BLaER1 (cell line): ENCODE measurements around the gene CD1C.

Source experiments
- H3K27ac ChIP-seq: shearing (Covaris generic); formaldehyde crosslinking; 2 replicates; pipeline ENCODE4 v1.8.1; 2022
- H3K27me3 ChIP-seq: shearing (Covaris generic); formaldehyde crosslinking; 2 replicates; pipeline ENCODE4 v1.8.1; 2022
- H3K36me3 ChIP-seq: shearing (Covaris generic); formaldehyde crosslinking; 2 replicates; pipeline ENCODE4 v1.8.1; 2022
- H3K4me1 ChIP-seq: shearing (Covaris generic); formaldehyde crosslinking; 2 replicates; pipeline ENCODE4 v1.8.1; 2022
- H3K4me2 ChIP-seq: shearing (Covaris generic); formaldehyde crosslinking; 2 replicates; pipeline ENCODE4 v1.8.1; 2022
- H3K4me3 ChIP-seq: shearing (Covaris generic); formaldehyde crosslinking; 2 replicates; pipeline ENCODE4 v1.8.1; 2022
- H3K9ac ChIP-seq: shearing (Covaris generic); formaldehyde crosslinking; 2 replicates; pipeline ENCODE4 v1.8.1; 2022
- H3K9me3 ChIP-seq: shearing (Covaris generic); formaldehyde crosslinking; 2 replicates; pipeline ENCODE4 v1.8.1; 2022
- H4K20me1 ChIP-seq: shearing (Covaris generic); formaldehyde crosslinking; 2 replicates; pipeline ENCODE4 v1.8.1; 2022
- Cebpa-rat ChIP-seq: shearing (Covaris generic); IDR thresholded peaks from 2 replicates; pipeline ENCODE4 v1.8.1; 2022

Gene CD1C

DNA sequence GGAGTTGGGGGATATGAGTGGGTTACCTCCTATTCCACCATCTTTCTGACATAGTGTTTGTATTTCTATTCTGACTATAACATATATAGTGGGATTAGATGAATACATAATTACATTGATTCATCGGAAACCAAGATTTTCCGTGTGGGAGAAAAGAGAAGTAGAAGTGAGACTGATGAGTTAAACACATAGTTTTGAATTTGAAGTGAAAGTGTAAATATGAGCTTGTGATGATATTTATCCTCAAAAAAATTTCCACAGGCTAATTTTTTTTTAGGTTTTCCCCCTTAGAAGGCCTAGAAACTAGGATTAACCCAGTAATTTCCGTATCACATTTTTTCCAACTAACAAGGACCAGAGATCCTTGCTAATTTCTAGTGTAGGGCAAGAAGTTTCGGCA, 34.7 kb downstream of the CD1C start:
- no peaks in the 10 kb centered on the region for H4K20me1 ChIP-seq
- no peaks in the 10 kb centered on the region; the same call in 1 of the 2 replicates for H3K36me3 ChIP-seq
- H3K9ac ChIP-seq: no peak overlapping the region
- H3K4me2 ChIP-seq: no peak overlapping the region
- no peak for TF ChIP-seq Cebpa-rat
- H3K4me1 ChIP-seq: peaks cover 22% of the 10 kb centered on the region
- no peak overlapping the region for H3K4me3 ChIP-seq
- no peaks in the 10 kb centered on the region for H3K27me3 ChIP-seq
- peaks cover 50% of the 10 kb centered on the region for H3K9me3 ChIP-seq
- no peak overlapping the region for H3K27ac ChIP-seq

GRCh38 chr1:158327481-158327880, 37.8 kb downstream of the CD1C start:
- no peaks in the 10 kb centered on the region for H4K20me1 ChIP-seq
- no peak overlapping the region for H3K4me3 ChIP-seq
- no peak overlapping the region for H3K9ac ChIP-seq
- H3K36me3 ChIP-seq: no peaks in the 10 kb centered on the region; the same call in 1 of the 2 replicates
- H3K9me3 ChIP-seq: peaks cover 25% of the 10 kb centered on the region
- no peaks in the 10 kb centered on the region for H3K27me3 ChIP-seq
- H3K27ac ChIP-seq: no peak overlapping the region
- no peak for TF ChIP-seq Cebpa-rat
- H3K4me1 ChIP-seq: peaks cover 13% of the 10 kb centered on the region
- no peak overlapping the region for H3K4me2 ChIP-seq

GRCh38 chr1:158328426-158328825, 38.7 kb downstream of the CD1C start:
- Histone ChIP-seq H4K20me1 (no peaks in the 10 kb centered on the region), H3K27me3 (no peaks in the 10 kb centered on the region), H3K4me2 (no peak overlapping the region), H3K9ac (no peak overlapping the region), H3K27ac (no peak overlapping the region), H3K9me3 (peaks cover 16% of the 10 kb centered on the region), H3K36me3 (no peaks in the 10 kb centered on the region; the same call in 1 of the 2 replicates), H3K4me3 (no peak overlapping the region), H3K4me1 (peaks cover 20% of the 10 kb centered on the region)
- TF ChIP-seq Cebpa-rat: no peak

DNA sequence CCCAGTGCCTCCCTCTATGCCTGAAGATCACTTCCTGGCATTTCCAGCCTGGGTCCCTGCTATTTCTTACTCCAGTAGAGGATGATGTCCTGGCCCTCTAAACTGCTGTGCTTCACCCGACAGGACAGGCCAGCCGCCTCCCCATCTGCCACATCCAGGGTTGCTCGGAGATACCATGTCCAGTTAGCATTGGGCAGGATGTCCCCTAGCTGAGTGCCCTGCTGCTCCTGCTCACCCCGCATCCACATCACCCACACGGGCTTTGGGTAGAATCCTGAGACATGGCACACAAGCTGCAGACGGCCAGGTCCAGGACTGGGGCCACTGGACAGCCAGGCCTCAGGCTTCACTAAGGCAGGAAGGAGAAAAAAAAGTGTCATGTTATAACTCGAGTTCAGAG, 39.6 kb downstream of the CD1C start:
- H3K4me2 ChIP-seq: no peak overlapping the region; the same call in 1 of the 2 replicates
- peaks cover 7% of the 10 kb centered on the region for H3K9me3 ChIP-seq
- H3K4me1 ChIP-seq: peaks cover 29% of the 10 kb centered on the region
- no peaks in the 10 kb centered on the region for H3K27me3 ChIP-seq
- H4K20me1 ChIP-seq: no peaks in the 10 kb centered on the region
- no peaks in the 10 kb centered on the region for H3K36me3 ChIP-seq
- 0 out of 2 replicates have a peak overlapping the region, but pooled peaks have one; percentile 16 for H3K27ac ChIP-seq
- H3K9ac ChIP-seq: no peak overlapping the region
- no peak for TF ChIP-seq Cebpa-rat
- H3K4me3 ChIP-seq: no peak overlapping the region

DNA sequence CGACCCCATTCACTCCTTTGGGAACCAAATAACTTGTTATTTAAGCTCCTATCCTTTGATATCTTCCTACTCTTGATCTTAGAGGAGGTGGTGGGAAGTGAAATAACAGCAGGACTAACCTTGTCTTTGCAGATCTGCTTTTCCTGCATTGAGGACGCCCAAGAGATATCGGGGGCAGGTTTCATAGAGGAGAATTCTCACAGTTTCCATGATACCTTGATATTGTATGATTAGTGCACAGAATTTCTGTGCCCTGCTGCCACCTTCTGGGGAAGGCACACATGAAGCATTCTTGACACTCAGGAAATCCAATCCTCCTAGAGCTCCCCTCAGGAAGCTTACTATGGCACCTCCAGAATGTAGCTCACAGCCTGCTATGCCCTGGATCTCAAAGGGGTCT, 40.0 kb downstream of the CD1C start:
- Histone ChIP-seq H4K20me1 (no peaks in the 10 kb centered on the region), H3K9ac (no peak overlapping the region), H3K27ac (no peak overlapping the region), H3K27me3 (no peaks in the 10 kb centered on the region), H3K4me3 (no peak overlapping the region), H3K36me3 (no peaks in the 10 kb centered on the region), H3K4me1 (peaks cover 33% of the 10 kb centered on the region), H3K9me3 (peaks cover 3% of the 10 kb centered on the region; the same call in 1 of the 2 replicates), H3K4me2 (no peak overlapping the region; the same call in 1 of the 2 replicates)
- TF ChIP-seq Cebpa-rat: no peak

GRCh38 chr1:158330391-158331105, 40.8 kb downstream of the CD1C start:
- Histone ChIP-seq H3K4me1 (peaks cover 41% of the 10 kb centered on the region), H3K9me3 (peaks cover 3% of the 10 kb centered on the region; the same call in 1 of the 2 replicates), H3K36me3 (no peaks in the 10 kb centered on the region), H3K4me3 (no peak overlapping the region), H3K27ac (no peak overlapping the region), H3K27me3 (no peaks in the 10 kb centered on the region), H4K20me1 (no peaks in the 10 kb centered on the region), H3K4me2 (no peak overlapping the region), H3K9ac (no peak overlapping the region)
- no peak for TF ChIP-seq Cebpa-rat

GRCh38 chr1:158331106-158331425, 41.3 kb downstream of the CD1C start:
- Histone ChIP-seq H3K36me3 (no peaks in the 10 kb centered on the region), H3K4me2 (no peak overlapping the region), H3K9me3 (peaks cover 3% of the 10 kb centered on the region; the same call in 1 of the 2 replicates), H4K20me1 (no peaks in the 10 kb centered on the region), H3K4me3 (no peak overlapping the region), H3K9ac (no peak overlapping the region), H3K27ac (no peak overlapping the region), H3K27me3 (no peaks in the 10 kb centered on the region), H3K4me1 (peaks cover 46% of the 10 kb centered on the region)
- TF ChIP-seq Cebpa-rat: no peak

DNA sequence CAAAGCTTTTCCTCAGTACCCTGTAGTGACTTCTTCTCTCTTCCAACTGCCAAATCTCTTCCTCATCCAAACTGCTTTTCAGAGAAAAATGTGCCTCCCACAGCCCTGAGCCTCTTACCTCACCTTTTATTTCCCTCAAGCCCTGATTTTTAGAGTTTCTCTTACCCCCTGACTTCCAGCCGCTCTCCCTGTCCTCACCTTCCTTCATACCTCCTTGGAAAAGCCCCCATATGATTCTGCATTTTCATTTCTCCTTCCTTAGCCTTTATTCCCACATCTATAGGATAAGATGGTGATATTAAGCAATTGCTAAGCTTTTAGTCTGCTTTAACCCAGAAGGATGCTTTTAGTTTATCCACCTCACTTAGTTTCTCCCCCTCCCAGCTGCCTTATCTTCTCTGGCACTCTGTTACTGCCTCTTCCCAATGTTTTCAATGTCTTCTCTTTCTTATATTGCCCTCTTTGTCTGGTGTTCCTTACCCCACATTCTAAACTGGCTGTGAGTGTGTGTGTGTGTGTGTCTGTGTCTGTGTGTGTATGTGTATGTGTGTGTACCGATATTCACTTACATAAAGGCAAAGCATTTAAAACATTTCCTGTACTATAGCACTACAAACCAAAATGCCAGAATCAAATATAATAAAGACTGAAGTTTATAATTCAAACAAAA, 41.9 kb downstream of the CD1C start, which contains the start of gene CD1B:
Gene CD1B, minus strand, starts transcription at position 51 of the 670 bp plus-strand sequence. CDS start 108 bp downstream, outside the sequence.
- Histone ChIP-seq H3K4me3 (no peak within 1 kb of the TSS), H3K36me3 (no peaks in the 10 kb centered on the region), H3K9ac (no peak within 1 kb of the TSS), H3K4me1 (peaks cover 51% of the 10 kb centered on the region), H3K27me3 (no peaks in the 10 kb centered on the region), H3K27ac (no peak within 1 kb of the TSS), H3K4me2 (no peak within 1 kb of the TSS), H3K9me3 (peaks cover 3% of the 10 kb centered on the region; the same call in 1 of the 2 replicates), H4K20me1 (no peaks in the 10 kb centered on the region)
- TF ChIP-seq Cebpa-rat: no peak

DNA sequence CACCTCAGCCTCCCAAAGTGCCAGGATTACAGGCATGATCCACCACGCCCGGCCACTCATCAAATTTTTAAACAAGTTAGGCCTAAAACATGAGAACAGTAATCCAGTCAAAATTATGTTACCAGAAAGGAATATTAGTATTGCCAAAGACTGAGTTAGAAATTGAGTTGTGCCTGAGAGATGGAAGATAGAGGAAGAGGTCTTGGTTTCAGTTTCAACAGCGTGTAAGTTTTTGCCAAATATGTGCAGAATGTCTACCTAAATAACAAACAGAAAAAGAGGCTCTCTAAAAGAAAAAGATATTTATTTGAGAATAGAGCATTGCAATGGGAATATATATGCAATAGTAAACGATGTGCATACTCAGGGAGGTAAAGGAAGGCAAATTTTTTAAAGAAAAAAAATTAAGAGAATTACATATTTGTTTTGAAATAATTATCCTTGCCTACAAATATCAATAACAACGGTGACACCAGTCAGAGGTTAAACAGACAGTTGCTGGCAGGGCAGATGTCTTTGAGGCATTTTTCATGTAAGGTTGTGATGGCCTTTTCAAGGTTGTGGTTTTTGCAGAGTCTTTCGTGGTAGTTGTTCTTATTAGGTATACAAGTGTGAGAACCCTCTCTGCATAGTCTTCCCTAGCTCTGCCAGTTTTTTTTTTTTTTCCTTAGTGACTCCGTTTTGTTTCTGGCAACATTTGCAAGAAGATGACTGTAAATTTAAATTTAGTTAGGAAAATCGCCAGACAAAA, 43.9 kb downstream of the CD1C start:
- no peak overlapping the region for H3K9ac ChIP-seq
- no peak overlapping the region for H3K4me3 ChIP-seq
- no peaks in the 10 kb centered on the region for H3K9me3 ChIP-seq
- H3K27ac ChIP-seq: no peak overlapping the region
- no peaks in the 10 kb centered on the region for H4K20me1 ChIP-seq
- H3K4me2 ChIP-seq: peak overlapping the region; percentile 69
- no peaks in the 10 kb centered on the region for H3K27me3 ChIP-seq
- no peaks in the 10 kb centered on the region for H3K36me3 ChIP-seq
- no peak for TF ChIP-seq Cebpa-rat
- H3K4me1 ChIP-seq: peaks cover 53% of the 10 kb centered on the region
